H1 (cell line): ENCODE results near the gene FRMD5. TPM values are rescaled to one million over a fixed set of nuclear protein-coding genes. Genes with fewer than 3 reads are reported as not detected.

Source experiments
- CTCF ChIA-PET: fragments of 300-600 bp; sonication (Branson Sonifier 250); formaldehyde crosslinking; loops from one replicate; lab custom pipeline; 2021; ENCODE audit not compliant: partially characterized antibody; lab: Charles Lee
- POLR2A ChIA-PET: fragments of 300-600 bp; sonication (Branson Sonifier 250); formaldehyde crosslinking; loops from one replicate; lab custom pipeline; 2021; ENCODE audit warnings: inconsistent platforms; ENCODE audit not compliant: partially characterized antibody; lab: Charles Lee
- DNase-seq, 2 experiments: peaks; one replicate each; pipeline versions ENCODE4 v3.0.0 to v3.0.0-alpha.2; 2010 to 2022; ENCODE audit warnings: low spot score in 2 of 2, low read depth in 1 of 2, mixed read lengths in 1 of 2
- FAIRE-seq: peaks from 2 replicates; lab custom pipeline; 2011; peaks lifted over from hg19 to GRCh38; lab: Jason Lieb, UNC
- H2AFZ ChIP-seq: 2 replicates; pipeline ENCODE4 v1.8.1; 2012; ENCODE audit warnings: low read length, inconsistent platforms
- H2AK5ac ChIP-seq: 2 replicates; pipeline ENCODE4 v1.6.1; 2013; ENCODE audit warnings: low read depth, low read length
- H2BK120ac ChIP-seq: replicated peaks from 2 replicates; pipeline ENCODE3; 2013; ENCODE audit warnings: low read depth, low read length, inconsistent platforms
- H2BK12ac ChIP-seq: 2 replicates; pipeline ENCODE4 v1.6.1; 2013; ENCODE audit warnings: low read depth, low read length
- H2BK15ac ChIP-seq: 2 replicates; pipeline ENCODE4 v1.6.1; 2013; ENCODE audit warnings: low read length
- H2BK20ac ChIP-seq: 2 replicates; pipeline ENCODE4 v1.6.1; 2013; ENCODE audit warnings: low read length
- H2BK5ac ChIP-seq: 2 replicates; pipeline ENCODE4 v1.6.1; 2013; ENCODE audit warnings: low read depth, low read length
- H3K14ac ChIP-seq: 2 replicates; pipeline ENCODE4 v1.6.1; 2013; ENCODE audit warnings: inconsistent platforms; ENCODE audit not compliant: insufficient read length
- H3K18ac ChIP-seq: 2 replicates; pipeline ENCODE4 v1.6.1; 2013; ENCODE audit warnings: low read length; ENCODE audit errors: extremely low read depth
- H3K23ac ChIP-seq: 2 replicates; pipeline ENCODE4 v1.6.1; 2013; ENCODE audit warnings: inconsistent platforms; ENCODE audit not compliant: insufficient read length
- H3K23me2 ChIP-seq: 2 replicates; pipeline ENCODE4 v1.6.1; 2013; ENCODE audit warnings: low read depth, low read length
- H3K27ac ChIP-seq: 2 replicates; pipeline ENCODE4 v1.6.1; 2011; ENCODE audit warnings: low read depth, low read length, inconsistent platforms
- H3K27me3 ChIP-seq, 4 experiments: replicated peaks in 1 of 4; 1 replicate in 1 of 4; 2 replicates in 3 of 4; pipeline versions ENCODE4 v1.6.1 to v1.8.1; 2011 to 2013; ENCODE audit warnings: low read length in 3 of 4, mild to moderate bottlenecking in 3 of 4, inconsistent platforms in 2 of 4, mixed read lengths in 2 of 4, moderate library complexity in 1 of 4; ENCODE audit not compliant: control insufficient read depth in 3 of 4, insufficient read depth in 3 of 4; ENCODE audit errors: extremely low read depth in 1 of 4
- H3K36me3 ChIP-seq, 4 experiments: 2 replicates each; pipeline versions ENCODE4 v1.6.1 to v1.8.1; 2011 to 2013; ENCODE audit warnings: mild to moderate bottlenecking in 4 of 4, low read length in 3 of 4, moderate library complexity in 2 of 4, control low read depth in 1 of 4, inconsistent platforms in 1 of 4; ENCODE audit not compliant: insufficient read depth in 4 of 4, control insufficient read depth in 2 of 4
- H3K4ac ChIP-seq: replicated peaks from 2 replicates; pipeline ENCODE3; 2013; ENCODE audit warnings: low read length, low read depth, mixed read lengths, inconsistent platforms; ENCODE audit not compliant: insufficient read length
- H3K4me1 ChIP-seq, 4 experiments: replicated peaks in 1 of 4; 1 replicate in 1 of 4; 2 replicates in 3 of 4; pipeline versions ENCODE4 v1.6.1 to v1.8.1; 2011 to 2013; ENCODE audit warnings: low read length in 3 of 4, inconsistent platforms in 2 of 4, mixed read lengths in 1 of 4; ENCODE audit not compliant: insufficient read depth in 4 of 4, control insufficient read depth in 3 of 4
- H3K4me2 ChIP-seq, 2 experiments: 2 replicates each; pipeline versions ENCODE4 v1.6.1 to v1.8.1; 2011 to 2013; ENCODE audit warnings: low read depth in 2 of 2, low read length in 2 of 2, control low read depth in 1 of 2, inconsistent platforms in 1 of 2, mild to moderate bottlenecking in 1 of 2; ENCODE audit not compliant: insufficient read depth in 1 of 2
- H3K4me3 ChIP-seq, 4 experiments: fragments of 200-600, 300-600 bp in 1 of 4; sonication (generic), shearing (Covaris generic), sonication (Bioruptor Twin) in 1 of 4; 2 replicates each; pipeline versions ENCODE4 v1.5.1 to v1.8.1; 2011 to 2016; ENCODE audit warnings: low read length in 4 of 4, low read depth in 3 of 4, control low read depth in 2 of 4, inconsistent platforms in 2 of 4, mild to moderate bottlenecking in 2 of 4, mixed read lengths in 1 of 4, moderate library complexity in 1 of 4; ENCODE audit not compliant: insufficient read depth in 2 of 4; ENCODE audit errors: extremely low read depth in 1 of 4
- H3K56ac ChIP-seq: replicated peaks from 2 replicates; pipeline ENCODE3; 2013; ENCODE audit warnings: low read depth, mild to moderate bottlenecking, mixed read lengths, low read length, inconsistent platforms; ENCODE audit not compliant: insufficient read length
- H3K79me1 ChIP-seq: 2 replicates; pipeline ENCODE4 v1.6.1; 2013; ENCODE audit warnings: low read depth, low read length, control low read depth
- H3K79me2 ChIP-seq, 2 experiments: 2 replicates each; pipeline versions ENCODE4 v1.6.1 to v1.8.1; 2012 to 2013; ENCODE audit warnings: low read length in 2 of 2, mild to moderate bottlenecking in 2 of 2, inconsistent platforms in 1 of 2; ENCODE audit not compliant: insufficient read depth in 2 of 2, control insufficient read depth in 1 of 2
- H3K9ac ChIP-seq, 4 experiments: replicated peaks in 1 of 4; 1 replicate in 1 of 4; 2 replicates in 3 of 4; pipeline versions ENCODE4 v1.6.1 to v1.8.1; 2011 to 2013; ENCODE audit warnings: low read depth in 3 of 4, low read length in 3 of 4, control low read depth in 2 of 4, mild to moderate bottlenecking in 2 of 4, moderate library complexity in 2 of 4, inconsistent platforms in 1 of 4; ENCODE audit errors: extremely low read depth in 1 of 4
- H3K9me3 ChIP-seq, 2 experiments: 2 replicates each; pipeline versions ENCODE4 v1.6.1 to v1.8.1; 2012 to 2013; ENCODE audit warnings: mild to moderate bottlenecking in 2 of 2, moderate library complexity in 2 of 2, control low read depth in 1 of 2, inconsistent platforms in 1 of 2, low read depth in 1 of 2, low read length in 1 of 2, mixed read lengths in 1 of 2; ENCODE audit not compliant: insufficient read depth in 2 of 2
- H4K20me1 ChIP-seq, 2 experiments: replicated peaks in 1 of 2; 2 replicates each; pipeline versions ENCODE3 to v1.8.1; 2011 to 2013; ENCODE audit warnings: inconsistent platforms in 2 of 2, low read length in 2 of 2, mild to moderate bottlenecking in 1 of 2; ENCODE audit not compliant: insufficient read depth in 2 of 2, control insufficient read depth in 1 of 2
- H4K5ac ChIP-seq: 2 replicates; pipeline ENCODE4 v1.6.1; 2013; ENCODE audit warnings: low read length, low read depth, mixed read lengths, inconsistent platforms; ENCODE audit not compliant: insufficient read length
- H4K8ac ChIP-seq: 2 replicates; pipeline ENCODE4 v1.8.0; 2013; ENCODE audit warnings: mild to moderate bottlenecking, moderate library complexity, low read length, inconsistent platforms; ENCODE audit not compliant: insufficient read depth; ENCODE audit errors: extremely low read depth
- H4K91ac ChIP-seq: replicated peaks from 2 replicates; pipeline ENCODE3; 2013; ENCODE audit warnings: low read length, mixed read lengths, inconsistent platforms; ENCODE audit not compliant: insufficient read length
- BCL11A ChIP-seq, 2 experiments: IDR thresholded peaks; one replicate each; pipeline ENCODE4 v1.6.1; 2011; ENCODE audit warnings: low read depth in 2 of 2, low read length in 2 of 2, mild to moderate bottlenecking in 2 of 2
- CBX5 ChIP-seq: fragments of 300-800, 300-1000 bp; sonication (generic); IDR thresholded peaks from 2 replicates; pipeline ENCODE4 v1.7.1; 2016; ENCODE audit warnings: antibody characterized with exemption, low read length, low read depth
- CBX8 ChIP-seq: fragments of 300-800, 300-1000 bp; sonication (generic); IDR thresholded peaks from 2 replicates; pipeline ENCODE4 v1.7.1; 2016; ENCODE audit warnings: low read depth, low read length, borderline replicate concordance
- EGR1 ChIP-seq: IDR thresholded peaks from 2 replicates; pipeline ENCODE4 v1.6.1; 2011; ENCODE audit warnings: low read depth, low read length, borderline replicate concordance
- FOSL1 ChIP-seq: IDR thresholded peaks from 2 replicates; pipeline ENCODE4 v1.6.1; 2011; ENCODE audit warnings: mild to moderate bottlenecking, low read depth, low read length, moderate library complexity; ENCODE audit not compliant: insufficient read depth
- HDAC6 ChIP-seq: IDR thresholded peaks from one replicate; pipeline ENCODE4 v1.7.1; 2012; ENCODE audit warnings: low read depth, mild to moderate bottlenecking, inconsistent platforms, low read length, moderate library complexity
- SIRT6 ChIP-seq: IDR thresholded peaks from one replicate; pipeline ENCODE4 v1.7.1; 2012; ENCODE audit warnings: low read length, inconsistent platforms
- SRF ChIP-seq: IDR thresholded peaks from 2 replicates; pipeline ENCODE4 v1.6.1; 2011; ENCODE audit warnings: mild to moderate bottlenecking, low read depth, low read length, moderate library complexity
- TBP ChIP-seq: IDR thresholded peaks from 2 replicates; pipeline ENCODE4 v1.6.1; 2011; ENCODE audit warnings: low read depth, low read length, improper control_type of control experiment
- WGBS, 2 experiments: shearing (Covaris generic) in 1 of 2; methylation state at CpG; one replicate each; pipeline versions ENCODE4 v1.1.6 to v1.1.7; 2013 to 2015; ENCODE audit warnings: low lambda C conversion rate in 2 of 2, mixed read lengths in 2 of 2, inconsistent platforms in 1 of 2, low coverage in 1 of 2, missing lambda C conversion rate in 1 of 2; ENCODE audit not compliant: insufficient replicate concordance in 2 of 2, insufficient coverage in 1 of 2, insufficient read length in 1 of 2; ENCODE audit errors: extremely low coverage in 1 of 2, missing lambda C conversion rate in 1 of 2; 5-methylcytosine and 5-hydroxymethylcytosine counted together
- polyA plus RNA-seq, 7 experiments: library from polyadenylated mRNA; depleted of rRNA in 3 of 7; stranded (reverse) in 5 of 7; unstranded in 2 of 7; fragments of >200 nt in 5 of 7; fragments of 200-250 nt in 2 of 7; gene quantifications; 1 replicate in 5 of 7; 2 replicates in 1 of 7; 4 replicates in 1 of 7; pipeline versions ENCODE4 v1.2.1 to v1.2.3, GENCODE V29; 2011 to 2013; ENCODE audit warnings: missing spikeins in 2 of 7, mixed read lengths in 2 of 7
- total RNA-seq: library from RNA; stranded (reverse); fragmentation: NEBNext Ultra II Directional; extraction: Animal tissue kit (Norgen Biotek cat#: 25700); gene quantifications from 2 replicates; pipeline ENCODE4 v1.2.1, GENCODE V29; 2021

Gene FRMD5
- total and polyA plus RNA-seq, 2 of the 8 experiments (the other 6 are each of a cell fraction or from before 2014, with no cell fraction given) = 10.1 to 12.6 TPM

DNA sequence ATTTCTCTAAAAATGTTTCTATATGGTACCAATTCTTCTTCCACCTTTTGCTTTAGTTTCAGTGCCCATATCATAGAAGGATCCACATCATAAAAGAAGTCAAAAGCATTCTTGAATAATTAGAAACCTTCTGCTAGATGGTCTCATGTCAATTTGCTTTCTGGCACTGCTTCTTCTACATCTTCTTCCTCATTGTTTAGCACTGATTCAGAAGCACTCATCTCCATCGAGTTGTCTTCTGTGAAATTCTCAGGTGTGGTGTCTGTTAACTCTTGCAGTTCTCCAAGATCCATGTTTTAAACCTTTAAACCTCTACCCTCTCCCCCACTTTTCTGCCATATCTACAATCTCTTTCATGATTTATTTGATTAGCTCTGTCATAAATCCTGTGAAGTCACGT is 213.5 kb downstream of the FRMD5 start:
- ChIA-PET CTCF (no interaction called here), POLR2A (no interaction called here)
- Histone ChIP-seq H3K36me3 (no peaks in the 10 kb centered on the region), H3K23ac (no peak overlapping the region), H4K20me1 (no peaks in the 10 kb centered on the region), H3K4me3 (no peak overlapping the region), H2AK5ac (no peak overlapping the region), H4K5ac (no peak overlapping the region), H3K79me2 (no peaks in the 10 kb centered on the region), H3K27ac (no peak overlapping the region), H2BK12ac (no peak overlapping the region), H3K18ac (no peak overlapping the region), H3K4me1 (peaks cover 0 to 7% (median 3%) of the 10 kb centered on the region in 4 experiments; a peak in 5 of 7 replicates), H3K14ac (no peak overlapping the region), H3K27me3 (no peaks in the 10 kb centered on the region), H3K4ac (no peak overlapping the region), H4K91ac (no peak overlapping the region), H4K8ac (no peak overlapping the region), H2BK5ac (no peak overlapping the region), H3K23me2 (no peaks in the 10 kb centered on the region), H3K9me3 (no peaks in the 10 kb centered on the region), H2BK15ac (no peak overlapping the region), H2BK20ac (no peak overlapping the region), H3K56ac (no peak overlapping the region), H2BK120ac (no peak overlapping the region), H3K9ac (no peak overlapping the region), H3K79me1 (no peaks in the 10 kb centered on the region), H3K4me2 (no peak overlapping the region), H2AFZ (no peak overlapping the region)
- FAIRE-seq (no peak), DNase-seq (no peak)
- no peak for TF ChIP-seq HDAC6
- no peak for TF ChIP-seq SRF
- TF ChIP-seq FOSL1 = no peak
- TF ChIP-seq SIRT6 = no peak
- TF ChIP-seq BCL11A (IDR thresholded peaks at IDR 0.05; ENCODE audit: low read depth in 2 of 2, low read length in 2 of 2) = no peak
- no peak for TF ChIP-seq CBX5
- no peak for TF ChIP-seq EGR1
- TF ChIP-seq TBP = no peak
- TF ChIP-seq CBX8 = no peak
- 98% methylated on average over 2 of the region's 2 CpGs; no CpG with 5 or more reads in 1 of the 2 experiments for WGBS, 2 experiments
